Endothelial cell of umbilical vein (primary cell): ENCODE measurements around the gene GNMT. TPM values are rescaled to one million over a fixed set of nuclear protein-coding genes. Genes with fewer than 3 reads are reported as not detected.

ENCODE experiments used
- BruUV-seq: library from RNA; stranded (reverse); fragments of 400-500 nt; replicated peaks from 2 replicates; lab custom pipeline; 2021; lab: Mats Ljungman, UMichigan
- CTCF ChIA-PET: fragments of 300-600, 350-600 bp; sonication (Branson Sonifier 250); formaldehyde crosslinking; loops from one replicate; lab custom pipeline; 2021; ENCODE audit warnings: antibody characterized with exemption, inconsistent platforms; lab: Charles Lee
- POLR2A ChIA-PET: fragments of 300-600, 350-600 bp; sonication (Branson Sonifier 250); formaldehyde crosslinking; loops from one replicate; lab custom pipeline; 2021; ENCODE audit warnings: antibody characterized with exemption, inconsistent platforms; lab: Charles Lee
- DNase-seq: peaks from one replicate; pipeline ENCODE4 v3.0.0-alpha.2; 2011; ENCODE audit warnings: low read depth, low spot score
- FAIRE-seq: peaks from 2 replicates; lab custom pipeline; 2011; peaks lifted over from hg19 to GRCh38; lab: Jason Lieb, UNC
- H2AFZ ChIP-seq: 2 replicates; pipeline ENCODE4 v1.6.0; 2012; ENCODE audit warnings: low read depth, low read length, control low read depth, inconsistent platforms
- H3K27ac ChIP-seq: 2 replicates; pipeline ENCODE4 v1.5.1; 2011; ENCODE audit warnings: low read depth, mild to moderate bottlenecking, control low read depth, low read length, moderate library complexity; ENCODE audit not compliant: insufficient read depth
- H3K27me3 ChIP-seq, 2 experiments: 2 replicates each; pipeline versions ENCODE4 v1.6.0 to v1.6.1; 2011; ENCODE audit warnings: low read length in 2 of 2, mixed read lengths in 1 of 2; ENCODE audit not compliant: control insufficient read depth in 2 of 2, insufficient read depth in 2 of 2
- H3K36me3 ChIP-seq, 2 experiments: 2 replicates in 1 of 2; 3 replicates in 1 of 2; pipeline ENCODE4 v1.5.1; 2011; ENCODE audit warnings: low read length in 2 of 2, mild to moderate bottlenecking in 1 of 2, moderate library complexity in 1 of 2; ENCODE audit not compliant: control insufficient read depth in 2 of 2, insufficient read depth in 2 of 2; ENCODE audit errors: extremely low read depth in 1 of 2
- H3K4me1 ChIP-seq: 3 replicates; pipeline ENCODE4 v1.5.1; 2011; ENCODE audit warnings: mild to moderate bottlenecking, low read length; ENCODE audit not compliant: control insufficient read depth, insufficient read depth; ENCODE audit errors: extremely low read depth
- H3K4me2 ChIP-seq: 2 replicates; pipeline ENCODE4 v1.6.1; 2011; ENCODE audit warnings: low read length, control low read depth, mixed read lengths; ENCODE audit not compliant: insufficient read depth
- H3K4me3 ChIP-seq, 3 experiments: fragments of 200-600 bp in 1 of 3; sonication (generic), shearing (Covaris generic) in 1 of 3; replicated peaks in 1 of 3; 2 replicates each; pipeline ENCODE4 v1.5.1; 2011 to 2016; ENCODE audit warnings: control low read depth in 3 of 3, low read length in 3 of 3, mild to moderate bottlenecking in 2 of 3, inconsistent platforms in 1 of 3, low read depth in 1 of 3, moderate library complexity in 1 of 3; ENCODE audit not compliant: insufficient read depth in 1 of 3
- H3K79me2 ChIP-seq: 2 replicates; pipeline ENCODE4 v1.6.0; 2012; ENCODE audit warnings: low read length, inconsistent platforms; ENCODE audit not compliant: control insufficient read depth, insufficient read depth
- H3K9ac ChIP-seq: replicated peaks from 2 replicates; pipeline ENCODE3; 2011; ENCODE audit warnings: low read length, control low read depth; ENCODE audit not compliant: insufficient read depth; ENCODE audit errors: extremely low read depth
- H3K9me1 ChIP-seq: replicated peaks from 3 replicates; pipeline ENCODE4 v1.6.0; 2011; ENCODE audit warnings: mild to moderate bottlenecking, low read length; ENCODE audit not compliant: control insufficient read depth, insufficient read depth; ENCODE audit errors: extremely low read depth
- H3K9me3 ChIP-seq: replicated peaks from 2 replicates; pipeline ENCODE4 v1.5.1; 2012; ENCODE audit warnings: low read length, inconsistent platforms; ENCODE audit not compliant: control insufficient read depth, insufficient read depth
- H4K20me1 ChIP-seq: replicated peaks from 2 replicates; pipeline ENCODE3; 2011; ENCODE audit warnings: mild to moderate bottlenecking, low read length; ENCODE audit not compliant: control insufficient read depth, insufficient read depth; ENCODE audit errors: extremely low read depth
- CTCF ChIP-seq, 2 donors: IDR thresholded peaks; 1 replicate in 1 of 2; 2 replicates in 1 of 2; pipeline ENCODE4 v1.5.1; 2011; ENCODE audit warnings: low read length in 2 of 2, mild to moderate bottlenecking in 2 of 2, moderate library complexity in 2 of 2, control low read depth in 1 of 2, inconsistent platforms in 1 of 2, low read depth in 1 of 2; ENCODE audit not compliant: insufficient read depth in 1 of 2; ENCODE audit errors: extremely low read depth in 1 of 2
- EZH2 ChIP-seq: IDR thresholded peaks from 2 replicates; pipeline ENCODE4 v1.6.1; 2012; ENCODE audit warnings: borderline replicate concordance, low read depth, mild to moderate bottlenecking, moderate library complexity, low read length, inconsistent platforms; ENCODE audit not compliant: severe bottlenecking
- FOS ChIP-seq: IDR thresholded peaks from 2 replicates; pipeline ENCODE4 v1.6.1; 2011; ENCODE audit warnings: mild to moderate bottlenecking, low read length, moderate library complexity, borderline replicate concordance; ENCODE audit not compliant: insufficient read depth
- GATA2 ChIP-seq: IDR thresholded peaks from 2 replicates; pipeline ENCODE4 v1.7.0; 2011; ENCODE audit warnings: low read depth, mild to moderate bottlenecking, moderate library complexity, mixed read lengths, low read length; ENCODE audit not compliant: insufficient read length, insufficient read depth
- JUN ChIP-seq: IDR thresholded peaks from 2 replicates; pipeline ENCODE4 v1.6.1; 2011; ENCODE audit warnings: borderline replicate concordance, low read depth; ENCODE audit not compliant: insufficient read length, insufficient read depth
- MYC ChIP-seq: IDR thresholded peaks from one replicate; pipeline ENCODE4 v1.6.1; 2011; ENCODE audit warnings: mild to moderate bottlenecking, low read depth, low read length
- POLR2A ChIP-seq: IDR thresholded peaks from 2 replicates; pipeline ENCODE4 v1.6.1; 2012; ENCODE audit warnings: low read depth, mild to moderate bottlenecking, control low read depth, low read length
- POLR2AphosphoS5 ChIP-seq: IDR thresholded peaks from 2 replicates; pipeline ENCODE4 v1.6.1; 2012; ENCODE audit warnings: low read depth, mild to moderate bottlenecking, control low read depth, low read length, moderate library complexity; ENCODE audit not compliant: insufficient read depth
- dilution Hi-C: fragments of 300-500 bp; cut with MboI; formaldehyde crosslinking; loops from one replicate; pipeline ENCODE4 v1.15.0; 2019; ENCODE audit warnings: low sequenced_read_pairs; ENCODE audit not compliant: extremely low pct_ligation_motif_present
- intact Hi-C: fragments of 100-400 bp; cut with micrococcal nuclease; formaldehyde crosslinking; loops from one replicate; pipeline ENCODE4 v1.10.0; 2022
- polyA plus RNA-seq, 4 experiments: library from polyadenylated mRNA; depleted of rRNA in 3 of 4; stranded (reverse) in 3 of 4; unstranded in 1 of 4; fragments of >200 nt; gene quantifications; 2 replicates each; pipeline versions ENCODE4 v1.2.1 to v1.2.3, GENCODE V29; 2011 to 2012; ENCODE audit warnings: missing spikeins in 1 of 4
- total RNA-seq: library from RNA; stranded (reverse); gene quantifications from 2 replicates; pipeline ENCODE4 v1.2.3, GENCODE V29; 2021
- TF ChIP-seq, protein P1 (sequence below): IDR thresholded peaks from 2 replicates; pipeline ENCODE4 v1.6.1; 2011; ENCODE audit not compliant: insufficient read depth, insufficient read length

GNMT gene
- total and polyA plus RNA-seq, 2 donors (not counting 3 experiments of a cell fraction or from before 2014, with no cell fraction given), result 0.41 to 1.2 TPM

DNA sequence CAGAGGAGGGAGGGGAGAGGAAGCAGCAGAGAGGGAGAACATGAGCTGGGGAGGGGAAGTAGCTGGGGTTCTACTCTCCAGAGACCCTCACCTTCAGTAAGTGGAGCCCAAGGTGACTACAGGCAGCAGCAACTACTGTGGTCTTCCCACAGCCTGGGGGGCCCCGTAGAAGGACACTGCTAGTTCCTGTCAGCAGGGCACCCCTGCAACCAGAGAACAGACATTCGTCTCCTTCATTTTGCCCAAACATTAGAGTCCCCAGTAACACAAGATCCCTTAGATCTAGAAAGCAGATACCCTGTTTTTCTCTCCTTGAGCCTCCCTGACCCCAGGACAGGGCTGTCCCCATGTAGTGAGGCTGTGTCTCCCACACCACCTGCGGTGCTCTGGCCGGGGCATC is 8.2 kb downstream of the GNMT start:
- no peaks in the 10 kb centered on the region for H3K9me1 ChIP-seq
- no peak overlapping the region for H3K4me2 ChIP-seq
- TF ChIP-seq CTCF (IDR thresholded peaks at IDR 0.05; ENCODE audit: extremely low read depth in 1 of 2, insufficient read depth in 1 of 2, low read depth in 1 of 2, low read length in 2 of 2) (no peak), GATA2 (no peak), POLR2A (no peak), MYC (no peak), JUN (no peak)
- no peak for DNase-seq
- no peak overlapping the region for H2AFZ ChIP-seq
- H3K9ac ChIP-seq, result no peak overlapping the region
- H3K36me3 ChIP-seq, result peaks cover 0 to 15% of the 10 kb centered on the region in 2 experiments
- no peaks in the 10 kb centered on the region for H3K9me3 ChIP-seq
- dilution Hi-C loops (no loop called here), intact Hi-C loops (no loop called here)
- no peak for FAIRE-seq
- H3K27me3 ChIP-seq, result no peaks in the 10 kb centered on the region
- no TSS peak for BruUV-seq
- no peaks in the 10 kb centered on the region for H4K20me1 ChIP-seq
- no peak overlapping the region for H3K4me3 ChIP-seq
- ChIA-PET CTCF (no interaction called here), POLR2A (no interaction called here)
- peaks cover 5% of the 10 kb centered on the region for H3K4me1 ChIP-seq
- no peak overlapping the region for H3K27ac ChIP-seq
- no peaks in the 10 kb centered on the region for H3K79me2 ChIP-seq

DNA sequence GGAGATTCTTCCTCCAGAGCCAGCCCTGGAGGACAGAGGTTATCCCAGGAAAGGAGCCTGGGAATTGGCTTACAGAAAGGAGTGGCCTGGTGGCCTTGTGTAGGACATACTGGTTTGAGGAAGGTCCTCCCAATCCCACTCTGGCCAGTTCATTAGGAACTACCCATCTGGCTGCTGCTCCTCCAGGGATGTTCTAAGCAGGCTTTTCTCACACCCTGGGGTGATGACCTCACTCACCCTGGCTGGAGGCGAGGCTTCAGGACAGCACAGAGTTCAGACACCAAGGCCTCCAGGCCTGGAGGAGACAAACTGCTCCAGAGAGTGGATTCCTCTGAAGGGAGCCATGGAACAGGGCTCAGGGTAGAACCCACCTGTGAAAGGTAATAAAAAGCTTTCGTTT is 8.9 kb downstream of the GNMT start:
- DNase-seq (no peak), FAIRE-seq (no peak)
- dilution Hi-C loops, result no loop called here
- intact Hi-C loops, result no loop called here
- CTCF ChIA-PET, result no interaction called here
- Histone ChIP-seq H4K20me1 (no peaks in the 10 kb centered on the region), H3K27me3 (no peaks in the 10 kb centered on the region), H3K4me2 (no peak overlapping the region), H3K4me1 (peaks cover 5% of the 10 kb centered on the region), H2AFZ (no peak overlapping the region), H3K79me2 (no peaks in the 10 kb centered on the region), H3K9me3 (no peaks in the 10 kb centered on the region), H3K9me1 (no peaks in the 10 kb centered on the region), H3K27ac (no peak overlapping the region), H3K36me3 (peaks cover 0 to 15% of the 10 kb centered on the region in 2 experiments), H3K9ac (no peak overlapping the region), H3K4me3 (no peak overlapping the region)
- POLR2A ChIA-PET, result no interaction called here
- BruUV-seq, result no TSS peak
- TF ChIP-seq POLR2AphosphoS5 (no peak), EZH2 (no peak), JUN (no peak), FOS (no peak), MYC (no peak), POLR2A (no peak), GATA2 (no peak), CTCF (IDR thresholded peaks at IDR 0.05; ENCODE audit: extremely low read depth in 1 of 2, insufficient read depth in 1 of 2, low read depth in 1 of 2, low read length in 2 of 2) (no peak)
- TF ChIP-seq, protein P1, sequence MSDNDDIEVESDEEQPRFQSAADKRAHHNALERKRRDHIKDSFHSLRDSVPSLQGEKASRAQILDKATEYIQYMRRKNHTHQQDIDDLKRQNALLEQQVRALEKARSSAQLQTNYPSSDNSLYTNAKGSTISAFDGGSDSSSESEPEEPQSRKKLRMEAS, result no peak
